Activated T-cell treated with anti-CD3 and anti-CD28 coated beads for 4 hours (primary cell): ENCODE results near the gene MS4A4E.
"Not testable (repeated sequence)": the region's sequence is repeated elsewhere in the genome, so short reads cannot be mapped to it uniquely, and the experiment has no call there.

ENCODE experiments used
- DNase-seq: peaks from one replicate; pipeline ENCODE4 v3.0.0-alpha.2; 2020

MS4A4E gene

GRCh38 chr11:60214386-60214785 lies 28.6 kb downstream of the MS4A4E start:
- no peak for DNase-seq

DNA sequence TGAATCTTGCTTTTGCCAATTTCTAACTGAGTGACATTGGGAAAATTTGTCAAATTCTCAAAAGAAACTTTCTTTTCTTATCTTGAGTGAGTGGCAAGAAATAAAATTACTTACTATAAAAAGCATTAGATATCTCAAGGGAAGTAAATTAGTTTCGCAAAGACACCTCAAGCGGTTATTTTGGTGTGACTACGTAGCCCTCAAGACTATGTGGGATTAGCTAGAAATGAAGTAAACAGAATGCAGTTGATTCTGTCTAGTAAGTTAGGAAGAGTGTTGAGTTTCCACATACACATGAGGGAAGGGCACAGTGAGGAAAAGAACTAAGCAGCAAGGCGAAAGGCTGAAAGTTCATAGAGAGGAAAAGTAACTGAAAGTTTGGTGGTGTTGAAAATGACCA lies 31.7 kb downstream of the MS4A4E start:
- no peak for DNase-seq

- no peak for DNase-seq
These were observed 33.0 kb downstream of the MS4A4E start for GRCh38 chr11:60209977-60210376.

- DNase-seq, result no peak
These were observed 34.0 kb downstream of the MS4A4E start for GRCh38 chr11:60208951-60209350.

DNA sequence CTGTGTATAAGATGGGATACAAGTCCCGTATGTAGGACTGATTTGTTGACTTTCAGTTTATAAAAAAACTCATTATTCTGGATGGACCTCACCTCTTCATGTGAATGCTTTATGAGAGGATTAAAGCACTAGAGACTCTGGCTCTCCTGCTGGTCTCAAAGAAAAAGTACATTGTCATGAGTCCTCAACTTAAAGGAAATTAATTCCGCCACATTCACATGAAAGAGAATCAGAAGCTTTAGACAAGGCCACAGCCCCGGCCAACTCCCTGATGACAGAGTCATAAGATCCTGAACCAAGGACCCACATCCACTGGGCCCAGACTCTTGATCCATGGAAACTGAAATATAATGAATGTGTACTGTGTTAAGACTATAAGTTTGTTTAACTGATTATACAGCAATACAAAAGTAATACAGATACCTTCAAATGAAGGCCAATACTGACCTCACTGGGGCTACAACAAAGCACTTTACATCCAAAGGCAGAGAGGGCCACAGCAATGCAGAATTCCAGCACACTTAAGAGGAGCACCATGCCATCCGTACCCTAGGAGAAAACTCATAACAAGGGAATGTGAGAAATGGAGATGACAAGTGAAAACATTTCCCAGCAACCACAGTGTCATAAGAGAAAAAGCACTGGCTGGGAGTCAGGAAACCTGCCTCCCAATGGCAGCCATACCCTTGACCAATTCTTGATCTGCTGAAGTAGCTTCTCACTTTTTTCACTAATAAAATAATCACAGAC lies 34.6 kb downstream of the MS4A4E start:
- no peak for DNase-seq

- no peak for DNase-seq
These were observed 36.3 kb downstream of the MS4A4E start for GRCh38 chr11:60206616-60207015.

- no peak for DNase-seq
These were observed 38.0 kb downstream of the MS4A4E start for GRCh38 chr11:60204922-60205321.

DNA sequence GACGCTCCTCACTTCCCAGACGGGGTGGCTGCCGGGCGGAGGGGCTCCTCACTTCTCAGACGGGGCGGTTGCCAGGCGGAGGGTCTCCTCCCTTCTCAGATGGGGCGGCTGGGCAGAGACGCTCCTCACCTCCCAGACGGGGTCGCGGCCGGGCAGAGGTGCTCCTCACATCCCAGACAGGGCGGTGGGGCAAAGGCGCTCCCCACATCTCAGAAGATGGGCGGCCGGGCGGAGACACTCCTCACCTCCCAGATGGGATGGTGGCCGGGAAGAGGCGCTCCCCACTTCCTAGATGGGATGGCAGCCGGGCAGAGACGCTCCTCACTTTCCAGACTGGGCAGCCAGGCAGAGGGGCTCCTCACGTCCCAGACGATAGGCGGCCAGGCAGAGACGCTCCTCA lies 41.6 kb downstream of the MS4A4E start:
- DNase-seq, result not testable (repeated sequence)

DNA sequence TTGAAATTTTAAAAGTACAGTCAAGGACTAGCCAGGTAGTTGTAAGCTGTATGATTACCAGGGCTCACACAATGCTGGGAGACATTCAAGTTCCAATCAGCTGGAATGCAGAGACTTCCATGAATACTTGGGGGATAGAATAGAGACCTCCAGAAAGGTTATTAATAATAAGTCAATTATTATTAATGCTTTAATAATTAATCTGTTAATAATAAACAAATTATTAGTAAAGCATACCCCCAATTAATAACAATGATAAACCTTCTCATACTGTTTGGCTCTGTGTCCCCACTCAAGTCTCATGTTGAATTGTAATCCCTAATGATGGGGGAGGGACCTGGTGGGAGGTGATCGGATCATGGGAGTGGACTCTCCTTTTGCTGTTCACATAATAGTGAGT lies 45.5 kb downstream of the MS4A4E start:
- DNase-seq, result no peak

DNA sequence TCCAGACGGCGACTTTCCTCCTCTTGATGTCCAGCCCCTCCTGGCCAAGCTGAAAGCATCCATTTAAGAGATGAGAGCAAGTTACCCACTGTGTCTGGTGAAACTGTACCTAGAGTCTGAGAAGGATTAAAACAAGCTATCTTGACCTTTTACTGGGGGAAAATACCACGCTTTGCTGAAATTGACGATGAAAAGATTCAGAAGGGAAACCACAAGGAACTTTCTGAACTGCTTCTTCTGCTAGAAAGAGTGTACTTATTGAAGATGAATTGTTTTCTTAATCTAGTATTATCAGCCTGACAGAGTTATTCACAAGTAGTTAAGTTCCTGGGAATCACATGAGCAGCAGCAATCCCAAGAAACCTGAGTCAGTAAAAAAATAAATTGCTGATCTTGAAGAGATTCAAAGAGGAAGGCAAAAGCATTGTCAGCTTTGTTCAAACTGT lies 47.0 kb downstream of the MS4A4E start:
- DNase-seq, result no peak

DNA sequence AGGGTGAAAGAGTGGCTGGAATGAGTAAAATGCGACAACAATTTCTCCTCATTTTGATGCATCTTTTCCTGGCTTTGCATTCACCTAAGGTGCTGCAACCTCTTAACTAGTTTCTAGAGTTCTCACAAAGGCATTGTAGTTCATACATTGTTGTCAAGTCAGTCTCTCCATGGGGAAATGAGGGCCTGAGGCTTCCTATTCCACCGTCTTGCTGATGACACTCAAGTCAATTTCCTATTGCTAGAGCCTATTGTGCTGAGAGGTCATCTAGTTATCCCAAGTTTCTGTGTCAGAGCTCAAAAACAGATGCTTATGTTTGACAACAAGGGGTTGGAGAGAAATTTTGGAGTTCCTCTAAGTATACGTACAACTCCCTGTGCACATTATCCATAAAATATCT lies 48.4 kb downstream of the MS4A4E start:
- DNase-seq, result no peak

GRCh38 chr11:60193687-60194433 lies 49.1 kb downstream of the MS4A4E start:
- peak; percentile 43 for DNase-seq

DNA sequence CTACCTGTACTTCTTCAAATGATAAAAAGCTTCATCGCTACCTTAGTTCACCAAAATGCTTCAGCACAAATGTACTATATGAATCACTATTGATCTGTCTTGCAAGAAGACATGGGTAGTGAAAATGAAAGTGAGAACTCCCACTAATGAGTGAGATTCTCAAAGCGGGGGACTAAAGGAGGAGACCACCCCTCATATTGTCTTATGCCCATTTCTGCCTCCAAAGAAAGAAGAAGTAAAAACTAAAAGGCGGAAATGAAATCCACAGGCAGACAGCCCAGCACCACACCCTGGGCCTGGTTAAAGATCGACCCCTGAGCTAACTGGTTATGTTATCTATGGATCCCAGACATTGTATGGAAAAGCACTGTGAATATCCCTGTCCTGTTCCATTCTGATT lies 50.4 kb downstream of the MS4A4E start:
- DNase-seq, result not testable (repeated sequence)

DNA sequence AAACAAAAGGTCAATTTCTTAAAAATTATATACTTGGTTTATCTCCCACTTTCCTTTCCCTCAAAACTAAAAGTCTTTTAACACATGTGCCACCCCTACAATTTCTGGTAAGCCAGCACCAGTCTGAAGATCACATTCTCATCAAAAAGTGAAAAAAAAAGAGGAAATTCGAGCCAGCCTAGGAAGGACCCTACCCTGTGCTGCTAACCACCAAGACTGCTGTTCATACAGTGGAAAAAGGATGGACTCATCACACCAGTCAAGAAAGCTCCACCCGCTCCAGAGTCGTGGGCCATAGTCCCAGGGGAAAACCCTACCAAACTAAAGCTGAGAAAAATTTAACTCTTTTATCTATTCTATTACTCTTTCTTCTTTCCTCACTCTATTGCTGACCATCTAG lies 54.5 kb downstream of the MS4A4E start:
- DNase-seq, result not testable (repeated sequence)

DNA sequence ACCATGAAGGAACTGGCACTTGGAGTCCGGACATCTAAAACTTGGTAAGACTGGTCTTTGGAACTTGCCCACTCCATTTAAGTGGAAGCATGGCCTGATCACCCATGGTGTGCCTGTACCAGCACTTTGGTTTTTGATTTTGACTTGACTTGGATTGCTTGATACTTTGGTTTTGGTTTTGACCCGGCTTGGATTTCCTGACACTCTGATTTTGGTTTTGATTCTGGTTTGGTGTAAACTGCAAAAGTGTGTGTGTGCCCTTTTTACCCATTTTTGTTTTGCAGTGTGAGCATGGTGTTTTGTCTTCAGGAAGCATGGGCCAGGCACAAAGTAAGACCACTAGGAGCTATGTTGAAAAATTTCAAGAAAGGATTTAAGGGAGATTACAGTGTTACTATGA lies 56.8 kb downstream of the MS4A4E start:
- DNase-seq, result not testable (repeated sequence)

DNA sequence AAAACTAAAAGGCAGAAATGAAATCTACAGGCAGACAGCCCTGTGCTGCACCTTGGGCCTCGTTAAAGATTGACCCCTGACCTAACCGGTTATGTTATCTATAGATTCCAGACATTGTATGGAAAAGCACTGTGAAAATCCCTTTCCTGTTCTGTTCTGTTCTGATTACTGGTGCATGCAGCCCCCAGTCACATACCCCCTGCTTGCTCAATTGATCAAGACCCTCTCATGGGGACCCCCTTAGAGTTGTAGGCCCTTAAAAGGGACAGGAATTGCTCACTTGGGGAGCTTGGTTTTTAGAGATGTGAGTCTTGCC lies 57.5 kb downstream of the MS4A4E start:
- DNase-seq, result not testable (repeated sequence)

GRCh38 chr11:60184824-60185511 lies 58.0 kb downstream of the MS4A4E start:
- no peak for DNase-seq

GRCh38 chr11:60183591-60184205 lies 59.2 kb downstream of the MS4A4E start:
- DNase-seq, result no peak

DNA sequence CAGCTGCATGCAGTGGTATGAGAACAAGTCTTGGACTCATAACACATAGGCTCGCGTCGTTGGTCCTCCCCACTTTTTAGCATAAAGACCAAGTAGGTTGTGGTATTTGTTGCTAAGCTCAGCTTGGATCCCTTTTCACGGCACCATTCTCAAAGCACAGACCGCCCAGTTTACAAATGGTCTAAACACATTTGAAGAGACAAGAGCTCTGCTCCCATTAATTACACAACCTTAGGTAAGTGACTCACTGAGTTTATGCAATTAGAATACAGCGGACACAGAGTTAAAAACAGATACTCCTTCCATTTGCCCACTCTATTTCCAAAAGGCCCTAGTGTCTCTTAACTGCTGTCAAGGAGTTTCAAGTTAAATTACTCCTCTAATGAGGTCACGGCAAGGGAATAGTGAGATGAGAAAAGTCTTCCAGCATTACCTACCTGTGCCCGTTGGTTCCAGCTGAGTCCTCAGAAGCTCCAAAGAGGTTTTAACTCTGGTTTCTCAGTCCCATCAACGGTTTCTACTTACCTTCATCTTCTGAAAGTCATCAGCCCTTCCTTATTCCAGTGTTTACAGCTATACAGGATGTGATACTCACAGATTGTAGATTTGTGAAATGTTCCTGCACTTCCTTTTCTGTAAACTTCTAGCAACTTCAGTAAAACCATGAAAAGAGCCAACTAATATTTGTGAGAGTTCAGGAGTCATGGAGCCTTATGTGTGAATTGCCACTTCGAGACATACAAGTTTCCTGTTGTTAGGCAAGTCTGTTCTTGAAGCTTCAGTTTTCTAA lies 60.2 kb downstream of the MS4A4E start, which contains the start of gene MS4A6A:
TSS of gene MS4A6A (minus strand) at position 543 of the 790 bp plus-strand sequence. CDS start 1,356 bp downstream, outside the sequence.
- DNase-seq, result no peak

DNA sequence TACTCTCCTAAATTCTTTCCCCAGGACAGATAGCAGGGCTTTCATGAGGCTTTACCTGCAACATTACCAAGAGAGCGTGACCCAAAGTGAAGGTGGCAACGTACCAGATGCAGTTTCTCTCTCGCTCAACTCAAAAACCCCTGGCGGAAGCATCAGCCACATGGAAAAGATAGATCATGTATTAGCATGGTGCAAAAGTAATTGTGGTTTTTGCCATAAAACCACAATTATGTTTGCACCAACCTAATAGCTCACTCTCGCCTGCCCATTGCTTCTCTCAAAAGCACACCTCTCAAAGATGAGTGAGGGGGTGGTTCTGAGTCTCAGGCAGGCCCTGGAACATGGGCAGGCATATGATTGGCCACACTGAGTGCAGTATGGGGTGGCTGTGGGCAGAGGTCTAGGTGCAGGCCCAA lies 67.1 kb downstream of the MS4A4E start:
- DNase-seq, result no peak

GRCh38 chr11:60172011-60172410 lies 70.9 kb downstream of the MS4A4E start:
- no peak for DNase-seq

DNA sequence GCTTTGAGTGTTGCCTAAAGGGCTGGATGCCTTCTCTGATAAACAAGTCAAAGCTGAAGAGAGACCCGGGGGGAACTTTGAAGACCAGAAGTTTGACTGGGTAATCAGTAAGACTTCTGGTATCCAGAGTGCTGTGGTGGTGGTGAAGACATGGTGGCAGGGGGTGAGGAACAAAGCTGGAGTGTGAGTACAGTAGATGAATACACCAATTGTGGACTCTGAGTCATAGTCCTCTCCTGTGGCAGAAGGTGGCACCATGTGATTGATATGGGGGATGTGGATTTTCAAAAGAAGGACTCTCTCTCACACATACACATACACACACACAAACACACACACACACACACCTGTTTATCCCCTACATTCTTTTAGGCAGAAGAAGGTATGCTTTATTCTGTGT lies 72.4 kb downstream of the MS4A4E start:
- no peak for DNase-seq
